ENCODE results near the gene RANBP17. TPM values are rescaled to one million over a fixed set of nuclear protein-coding genes. Genes with fewer than 3 reads are reported as not detected.

RANBP17 gene
- total and polyA plus RNA-seq, 2 experiments from 2014 or later, result 43.8 to 53.1 TPM

DNA sequence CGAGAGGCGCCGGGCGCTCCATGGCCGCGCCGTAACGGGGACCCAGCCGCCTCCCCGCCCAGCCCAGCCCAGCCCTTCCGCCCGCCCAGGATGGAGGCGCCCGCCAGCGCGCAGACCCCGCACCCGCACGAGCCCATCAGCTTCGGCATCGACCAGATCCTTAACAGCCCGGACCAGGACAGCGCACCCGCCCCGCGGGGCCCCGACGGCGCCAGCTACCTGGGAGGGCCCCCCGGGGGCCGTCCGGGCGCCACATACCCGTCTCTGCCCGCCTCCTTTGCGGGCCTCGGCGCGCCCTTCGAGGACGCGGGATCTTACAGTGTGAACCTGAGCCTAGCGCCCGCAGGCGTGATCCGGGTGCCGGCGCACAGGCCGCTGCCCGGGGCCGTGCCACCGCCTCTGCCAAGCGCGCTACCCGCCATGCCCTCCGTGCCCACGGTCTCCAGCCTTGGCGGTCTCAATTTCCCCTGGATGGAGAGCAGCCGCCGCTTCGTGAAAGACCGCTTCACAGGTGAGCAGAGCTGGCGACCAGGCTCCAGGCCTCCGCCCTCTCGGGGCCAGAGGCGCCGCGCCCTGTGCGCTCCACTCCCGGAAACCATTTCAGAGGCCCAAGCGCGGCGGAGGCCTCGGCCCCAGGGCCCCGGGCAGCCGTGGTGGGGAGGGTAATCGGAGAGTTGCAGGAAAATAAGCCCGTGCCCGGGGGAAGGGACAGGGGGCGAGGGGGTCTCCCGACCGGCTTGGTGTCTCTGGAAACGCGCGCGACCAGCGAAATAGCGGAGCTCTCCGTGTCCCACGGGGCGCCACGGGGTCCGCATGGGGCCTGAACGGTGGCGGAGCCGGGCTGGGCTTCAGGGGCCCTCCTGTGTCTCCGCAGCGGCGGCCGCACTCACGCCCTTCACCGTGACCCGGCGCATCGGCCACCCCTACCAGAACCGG lies 447.7 kb downstream of the RANBP17 start:
- no peaks in the 10 kb centered on the region for H3K9me2 ChIP-seq (ENCODE audit: insufficient read depth)
- H3K79me2 ChIP-seq (replicated peaks; ENCODE audit: insufficient read depth), result no peaks in the 10 kb centered on the region
- peaks cover 96% of the 10 kb centered on the region for H3K27me3 Mint-ChIP-seq (ENCODE audit: insufficient read depth, low read depth, poor library complexity)
- H3K27ac Mint-ChIP-seq, result no peak overlapping the region
- H3K4me3 ChIP-seq, result peak overlapping the region; percentile 48
- H3K4me1 ChIP-seq (ENCODE audit: insufficient read depth), result peaks cover 33% of the 10 kb centered on the region
- DNase-seq (ENCODE audit: low spot score), result no peak
- peaks cover 100% of the 10 kb centered on the region for H3K27me3 ChIP-seq (ENCODE audit: insufficient read depth)
- H3K4me1 Mint-ChIP-seq, result peaks cover 37% of the 10 kb centered on the region
- no peak overlapping the region; the same call in 1 of the 2 replicates for H2AFZ ChIP-seq
- ATAC-seq, result peak; percentile 7
- no peaks in the 10 kb centered on the region; the same call in 2 of the 3 replicates for H3K36me3 Mint-ChIP-seq (ENCODE audit: low read depth)
- peaks cover 20% of the 10 kb centered on the region for H4K20me1 ChIP-seq (replicated peaks; ENCODE audit: insufficient read depth)
- H3K36me3 ChIP-seq (ENCODE audit: insufficient read depth), result no peaks in the 10 kb centered on the region
- peaks cover 8% of the 10 kb centered on the region for H3K9me3 Mint-ChIP-seq
- H3F3A ChIP-seq (replicated peaks; ENCODE audit: low read depth), result no peaks in the 10 kb centered on the region; the same call in 1 of the 2 replicates
- H3K4me2 ChIP-seq, result peak overlapping the region; percentile 76
- H3K4me3 Mint-ChIP-seq, result peak overlapping the region; percentile 65
- TF ChIP-seq NANOG (IDR thresholded peaks at IDR 0.05; ENCODE audit: borderline replicate concordance), result no peak
- TF ChIP-seq, protein P1, sequence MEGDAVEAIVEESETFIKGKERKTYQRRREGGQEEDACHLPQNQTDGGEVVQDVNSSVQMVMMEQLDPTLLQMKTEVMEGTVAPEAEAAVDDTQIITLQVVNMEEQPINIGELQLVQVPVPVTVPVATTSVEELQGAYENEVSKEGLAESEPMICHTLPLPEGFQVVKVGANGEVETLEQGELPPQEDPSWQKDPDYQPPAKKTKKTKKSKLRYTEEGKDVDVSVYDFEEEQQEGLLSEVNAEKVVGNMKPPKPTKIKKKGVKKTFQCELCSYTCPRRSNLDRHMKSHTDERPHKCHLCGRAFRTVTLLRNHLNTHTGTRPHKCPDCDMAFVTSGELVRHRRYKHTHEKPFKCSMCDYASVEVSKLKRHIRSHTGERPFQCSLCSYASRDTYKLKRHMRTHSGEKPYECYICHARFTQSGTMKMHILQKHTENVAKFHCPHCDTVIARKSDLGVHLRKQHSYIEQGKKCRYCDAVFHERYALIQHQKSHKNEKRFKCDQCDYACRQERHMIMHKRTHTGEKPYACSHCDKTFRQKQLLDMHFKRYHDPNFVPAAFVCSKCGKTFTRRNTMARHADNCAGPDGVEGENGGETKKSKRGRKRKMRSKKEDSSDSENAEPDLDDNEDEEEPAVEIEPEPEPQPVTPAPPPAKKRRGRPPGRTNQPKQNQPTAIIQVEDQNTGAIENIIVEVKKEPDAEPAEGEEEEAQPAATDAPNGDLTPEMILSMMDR (conservative IDR thresholded peaks at IDR 0.05; ENCODE audit: low read depth in 2 of 2), result no peak
- TF ChIP-seq, protein P2, sequence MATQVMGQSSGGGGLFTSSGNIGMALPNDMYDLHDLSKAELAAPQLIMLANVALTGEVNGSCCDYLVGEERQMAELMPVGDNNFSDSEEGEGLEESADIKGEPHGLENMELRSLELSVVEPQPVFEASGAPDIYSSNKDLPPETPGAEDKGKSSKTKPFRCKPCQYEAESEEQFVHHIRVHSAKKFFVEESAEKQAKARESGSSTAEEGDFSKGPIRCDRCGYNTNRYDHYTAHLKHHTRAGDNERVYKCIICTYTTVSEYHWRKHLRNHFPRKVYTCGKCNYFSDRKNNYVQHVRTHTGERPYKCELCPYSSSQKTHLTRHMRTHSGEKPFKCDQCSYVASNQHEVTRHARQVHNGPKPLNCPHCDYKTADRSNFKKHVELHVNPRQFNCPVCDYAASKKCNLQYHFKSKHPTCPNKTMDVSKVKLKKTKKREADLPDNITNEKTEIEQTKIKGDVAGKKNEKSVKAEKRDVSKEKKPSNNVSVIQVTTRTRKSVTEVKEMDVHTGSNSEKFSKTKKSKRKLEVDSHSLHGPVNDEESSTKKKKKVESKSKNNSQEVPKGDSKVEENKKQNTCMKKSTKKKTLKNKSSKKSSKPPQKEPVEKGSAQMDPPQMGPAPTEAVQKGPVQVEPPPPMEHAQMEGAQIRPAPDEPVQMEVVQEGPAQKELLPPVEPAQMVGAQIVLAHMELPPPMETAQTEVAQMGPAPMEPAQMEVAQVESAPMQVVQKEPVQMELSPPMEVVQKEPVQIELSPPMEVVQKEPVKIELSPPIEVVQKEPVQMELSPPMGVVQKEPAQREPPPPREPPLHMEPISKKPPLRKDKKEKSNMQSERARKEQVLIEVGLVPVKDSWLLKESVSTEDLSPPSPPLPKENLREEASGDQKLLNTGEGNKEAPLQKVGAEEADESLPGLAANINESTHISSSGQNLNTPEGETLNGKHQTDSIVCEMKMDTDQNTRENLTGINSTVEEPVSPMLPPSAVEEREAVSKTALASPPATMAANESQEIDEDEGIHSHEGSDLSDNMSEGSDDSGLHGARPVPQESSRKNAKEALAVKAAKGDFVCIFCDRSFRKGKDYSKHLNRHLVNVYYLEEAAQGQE (IDR thresholded peaks at IDR 0.05; ENCODE audit: unreplicated experiment), result no peak
- no peak for TF ChIP-seq ZNF331 (CRISPR knock-in tag; IDR thresholded peaks at IDR 0.05; ENCODE audit: low read depth)
- TF ChIP-seq EZH2phosphoT487 (IDR thresholded peaks at IDR 0.05; ENCODE audit: unreplicated experiment), result peak; percentile 84
- TF ChIP-seq EZH2 (IDR thresholded peaks at IDR 0.05; ENCODE audit: low read depth, unreplicated experiment), result peak; percentile 72
- no peak overlapping the region for H3K27ac ChIP-seq (ENCODE audit: low read depth)

DNA sequence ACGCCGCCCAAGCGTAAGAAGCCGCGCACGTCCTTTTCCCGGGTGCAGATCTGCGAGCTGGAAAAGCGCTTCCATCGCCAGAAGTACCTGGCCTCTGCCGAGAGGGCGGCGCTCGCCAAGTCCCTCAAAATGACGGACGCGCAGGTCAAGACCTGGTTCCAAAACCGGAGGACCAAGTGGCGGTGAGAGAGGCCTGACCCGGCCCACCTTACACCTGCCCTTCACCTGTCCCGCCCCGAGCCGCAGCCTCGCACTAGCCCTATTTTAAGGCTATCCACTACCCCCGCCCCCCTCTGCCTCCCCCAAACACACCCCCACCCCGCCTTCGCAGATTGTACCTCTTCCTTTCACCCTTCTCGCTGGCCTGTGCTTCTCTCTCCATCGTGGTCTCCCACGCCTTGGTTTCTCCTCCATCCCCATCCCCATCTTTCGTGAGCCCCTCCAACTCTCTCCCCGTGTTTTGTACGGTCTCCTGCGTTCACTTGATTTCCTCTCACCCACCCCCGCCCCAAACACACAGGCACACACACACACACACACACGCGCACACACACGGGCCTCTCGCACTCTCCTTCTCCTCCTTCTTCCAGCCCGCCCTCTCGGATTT lies 448.5 kb downstream of the RANBP17 start:
- Histone ChIP-seq H3K36me3 (ENCODE audit: insufficient read depth) (no peaks in the 10 kb centered on the region), H3K79me2 (replicated peaks; ENCODE audit: insufficient read depth) (no peaks in the 10 kb centered on the region), H4K20me1 (replicated peaks; ENCODE audit: insufficient read depth) (peaks cover 20% of the 10 kb centered on the region), H2AFZ (peak overlapping the region; percentile 47; the same call in 1 of the 2 replicates), H3K4me2 (peak overlapping the region; percentile 82), H3K27me3 (ENCODE audit: insufficient read depth) (peaks cover 100% of the 10 kb centered on the region), H3F3A (replicated peaks; ENCODE audit: low read depth) (no peaks in the 10 kb centered on the region; the same call in 1 of the 2 replicates), H3K4me3 (peak overlapping the region; percentile 52), H3K9me2 (ENCODE audit: insufficient read depth) (no peaks in the 10 kb centered on the region), H3K27ac (ENCODE audit: low read depth) (no peak overlapping the region), H3K4me1 (ENCODE audit: insufficient read depth) (peaks cover 33% of the 10 kb centered on the region)
- DNase-seq (ENCODE audit: low spot score) (peak; percentile 78), ATAC-seq (peak; percentile 2)
- peaks cover 8% of the 10 kb centered on the region for H3K9me3 Mint-ChIP-seq
- H3K27me3 Mint-ChIP-seq (ENCODE audit: insufficient read depth, low read depth, poor library complexity), result peaks cover 96% of the 10 kb centered on the region
- no peak overlapping the region for H3K27ac Mint-ChIP-seq
- H3K4me1 Mint-ChIP-seq, result peaks cover 37% of the 10 kb centered on the region
- H3K4me3 Mint-ChIP-seq, result peak overlapping the region; percentile 65
- no peaks in the 10 kb centered on the region; the same call in 2 of the 3 replicates for H3K36me3 Mint-ChIP-seq (ENCODE audit: low read depth)
- TF ChIP-seq EZH2phosphoT487 (IDR thresholded peaks at IDR 0.05; ENCODE audit: unreplicated experiment) (no peak), JUNB (IDR thresholded peaks at IDR 0.05; ENCODE audit: unreplicated experiment) (no peak), CREB1 (CRISPR knock-in tag; IDR thresholded peaks at IDR 0.05; ENCODE audit: low read depth) (no peak), NANOG (IDR thresholded peaks at IDR 0.05; ENCODE audit: borderline replicate concordance) (no peak)
- TF ChIP-seq, protein P1 (conservative IDR thresholded peaks at IDR 0.05; ENCODE audit: low read depth in 2 of 2), result peak; percentile 53 to 68

All from GM23338 (cell line).